ENCODE data around the gene MICAL3. TPM values are rescaled to one million over a fixed set of nuclear protein-coding genes. Genes with fewer than 3 reads are reported as not detected.
"Not testable (repeated sequence)": the region's sequence is repeated elsewhere in the genome, so short reads cannot be mapped to it uniquely, and the experiment has no call there.

MICAL3 gene
- total RNA-seq, 1 donor from 2014 or later, result 29.0 TPM

- no peak for DNase-seq (ENCODE audit: low read depth in 2 of 2)
Measured at GRCh38 chr22:17954200-17954859, 70.0 kb downstream of the MICAL3 start.

- DNase-seq (ENCODE audit: low read depth in 2 of 2), result no peak
Measured at GRCh38 chr22:17953147-17953546, 71.2 kb downstream of the MICAL3 start.

GRCh38 chr22:17952273-17952801, 72.0 kb downstream of the MICAL3 start:
- no peak for DNase-seq (ENCODE audit: low read depth in 2 of 2)

GRCh38 chr22:17951315-17951714, 73.0 kb downstream of the MICAL3 start:
- DNase-seq (ENCODE audit: low read depth in 2 of 2), result peak in 1 of 2 donors; percentile 63

- peak; percentile 27 to 30 for DNase-seq (ENCODE audit: low read depth in 2 of 2)
Measured at GRCh38 chr22:17950651-17951214, 73.6 kb downstream of the MICAL3 start.

GRCh38 chr22:17949642-17950473, 74.5 kb downstream of the MICAL3 start:
- DNase-seq (ENCODE audit: low read depth in 2 of 2), result peak in 1 of 2 donors; percentile 9

- DNase-seq (ENCODE audit: low read depth in 2 of 2), result no peak
Measured at GRCh38 chr22:17948101-17948500, 76.3 kb downstream of the MICAL3 start.

GRCh38 chr22:17946662-17947367, 77.5 kb downstream of the MICAL3 start:
- DNase-seq (ENCODE audit: low read depth in 2 of 2), result no peak

GRCh38 chr22:17945888-17946648, 78.3 kb downstream of the MICAL3 start:
- DNase-seq (ENCODE audit: low read depth in 2 of 2), result no peak

GRCh38 chr22:17945156-17945887, 79.0 kb downstream of the MICAL3 start:
- no peak for DNase-seq (ENCODE audit: low read depth in 2 of 2)

- DNase-seq (ENCODE audit: low read depth in 2 of 2), result no peak
Measured at GRCh38 chr22:17944256-17944655, 80.1 kb downstream of the MICAL3 start.

- DNase-seq (ENCODE audit: low read depth in 2 of 2), result peak in 1 of 2 donors; percentile 75
Measured at GRCh38 chr22:17943533-17944249, 80.7 kb downstream of the MICAL3 start.

- no peak for DNase-seq (ENCODE audit: low read depth in 2 of 2)
Measured at GRCh38 chr22:17942721-17943120, 81.6 kb downstream of the MICAL3 start.

- DNase-seq (ENCODE audit: low read depth in 2 of 2), result no peak
Measured at GRCh38 chr22:17941471-17942406, 82.6 kb downstream of the MICAL3 start.

- DNase-seq (ENCODE audit: low read depth in 2 of 2), result no peak
Measured at GRCh38 chr22:17939579-17939978, 84.8 kb downstream of the MICAL3 start.

GRCh38 chr22:17939011-17939410, 85.3 kb downstream of the MICAL3 start:
- DNase-seq (ENCODE audit: low read depth in 2 of 2), result no peak

GRCh38 chr22:17938484-17938924, 85.9 kb downstream of the MICAL3 start:
- DNase-seq (ENCODE audit: low read depth in 2 of 2), result no peak

- not testable (repeated sequence) for DNase-seq (ENCODE audit: low read depth in 2 of 2)
Measured at GRCh38 chr22:17932457-17932856, 91.9 kb downstream of the MICAL3 start.
